ENCODE results near the gene ZDHHC3. TPM values are rescaled to one million over a fixed set of nuclear protein-coding genes. Genes with fewer than 3 reads are reported as not detected.

Gene ZDHHC3
- total RNA-seq, 4 donors from 2014 or later, result 77.2 to 127 (median 111) TPM

DNA sequence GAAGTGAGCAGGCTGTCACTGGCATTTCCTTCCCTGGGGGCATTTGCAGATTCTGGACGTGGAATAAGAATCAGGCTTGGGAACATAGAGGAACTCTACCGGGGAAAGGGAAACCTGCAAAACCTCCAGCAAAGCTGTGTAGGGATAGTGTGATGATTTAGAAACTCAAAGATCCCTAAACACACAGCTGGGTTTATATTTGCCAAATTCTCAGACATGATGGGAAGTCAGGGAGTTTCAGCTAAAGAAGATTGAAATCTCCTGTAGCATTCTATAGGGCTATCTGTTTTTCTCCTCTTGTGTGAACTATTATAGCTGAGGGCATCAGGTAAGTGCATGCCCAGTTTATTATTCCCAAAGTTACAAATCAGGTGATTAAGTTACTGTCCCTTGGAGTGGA lies 40.9 kb upstream of the ZDHHC3 start:
- TF ChIP-seq, protein P1, sequence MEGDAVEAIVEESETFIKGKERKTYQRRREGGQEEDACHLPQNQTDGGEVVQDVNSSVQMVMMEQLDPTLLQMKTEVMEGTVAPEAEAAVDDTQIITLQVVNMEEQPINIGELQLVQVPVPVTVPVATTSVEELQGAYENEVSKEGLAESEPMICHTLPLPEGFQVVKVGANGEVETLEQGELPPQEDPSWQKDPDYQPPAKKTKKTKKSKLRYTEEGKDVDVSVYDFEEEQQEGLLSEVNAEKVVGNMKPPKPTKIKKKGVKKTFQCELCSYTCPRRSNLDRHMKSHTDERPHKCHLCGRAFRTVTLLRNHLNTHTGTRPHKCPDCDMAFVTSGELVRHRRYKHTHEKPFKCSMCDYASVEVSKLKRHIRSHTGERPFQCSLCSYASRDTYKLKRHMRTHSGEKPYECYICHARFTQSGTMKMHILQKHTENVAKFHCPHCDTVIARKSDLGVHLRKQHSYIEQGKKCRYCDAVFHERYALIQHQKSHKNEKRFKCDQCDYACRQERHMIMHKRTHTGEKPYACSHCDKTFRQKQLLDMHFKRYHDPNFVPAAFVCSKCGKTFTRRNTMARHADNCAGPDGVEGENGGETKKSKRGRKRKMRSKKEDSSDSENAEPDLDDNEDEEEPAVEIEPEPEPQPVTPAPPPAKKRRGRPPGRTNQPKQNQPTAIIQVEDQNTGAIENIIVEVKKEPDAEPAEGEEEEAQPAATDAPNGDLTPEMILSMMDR (IDR thresholded peaks at IDR 0.05; ENCODE audit: low read depth), result no peak

- TF ChIP-seq, protein P1 (IDR thresholded peaks at IDR 0.05; ENCODE audit: low read depth), result no peak
These were observed 36.6 kb upstream of the ZDHHC3 start for GRCh38 chr3:45012577-45012976.

- TF ChIP-seq, protein P1 (IDR thresholded peaks at IDR 0.05; ENCODE audit: low read depth), result no peak
These were observed 36.0 kb upstream of the ZDHHC3 start for GRCh38 chr3:45011756-45012508.

DNA sequence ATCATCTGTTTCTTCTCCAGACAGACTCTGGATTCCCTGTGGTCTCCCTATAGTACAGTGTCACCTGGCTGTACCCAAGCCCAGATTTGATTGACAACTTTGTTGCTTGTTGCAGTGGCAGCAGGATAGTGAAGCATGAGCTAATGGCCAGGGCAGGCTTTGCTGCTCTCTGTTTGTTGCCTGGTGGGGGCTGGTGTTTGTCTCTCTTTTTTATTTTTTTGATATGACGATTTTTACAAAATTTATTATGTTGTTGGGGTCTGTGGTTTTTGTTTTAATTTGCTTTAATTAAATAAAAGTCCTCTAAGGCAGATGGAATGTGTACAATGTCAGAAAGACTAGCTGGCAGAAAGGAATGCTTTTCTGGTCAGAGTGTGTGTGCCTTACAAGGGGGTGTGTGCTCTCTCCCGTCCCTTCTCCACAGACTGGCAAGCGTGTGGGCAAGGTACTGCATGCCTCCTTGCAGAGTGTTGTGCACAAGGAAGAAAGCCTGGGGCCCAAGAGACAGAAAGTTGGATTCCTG lies 34.9 kb upstream of the ZDHHC3 start:
- TF ChIP-seq, protein P1 (IDR thresholded peaks at IDR 0.05; ENCODE audit: low read depth), result no peak

DNA sequence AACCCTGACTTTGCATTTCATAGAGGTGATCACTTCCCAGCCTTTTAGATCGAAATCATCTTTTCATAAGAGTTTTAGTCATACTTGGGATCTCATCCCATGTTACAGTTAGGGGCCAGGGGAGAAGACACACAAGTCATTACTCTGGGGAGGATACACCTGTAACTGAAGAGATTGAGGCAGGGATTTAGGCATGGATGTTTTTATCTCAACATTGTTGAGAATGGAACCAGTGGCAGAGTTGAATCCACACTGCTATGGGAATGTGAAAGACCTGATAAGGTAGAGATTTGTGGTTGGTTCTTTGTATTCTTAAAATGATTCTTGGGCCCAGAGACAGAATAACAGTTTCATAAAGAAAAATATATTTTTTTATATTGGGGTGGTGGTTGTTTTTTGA lies 33.9 kb upstream of the ZDHHC3 start:
- TF ChIP-seq, protein P1 (IDR thresholded peaks at IDR 0.05; ENCODE audit: low read depth), result no peak

DNA sequence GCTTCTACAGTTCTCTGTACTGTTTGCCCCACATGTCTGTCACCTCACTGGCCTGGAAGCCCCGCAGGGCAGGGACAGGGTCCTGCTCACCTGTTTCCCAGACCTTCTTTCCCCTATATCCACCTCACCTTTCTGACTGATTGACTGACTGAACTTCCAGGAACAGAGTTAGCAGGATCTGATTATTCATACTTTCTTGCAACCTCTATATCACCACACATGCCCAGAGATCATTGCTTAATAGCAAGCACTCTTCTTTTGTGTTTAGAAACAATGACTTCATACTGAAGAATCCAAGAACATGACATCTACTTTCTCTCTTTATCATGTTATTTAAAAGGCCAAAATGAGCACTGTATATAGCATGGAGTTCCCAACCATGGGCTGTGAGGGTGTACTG lies 32.1 kb upstream of the ZDHHC3 start:
- TF ChIP-seq, protein P1 (IDR thresholded peaks at IDR 0.05; ENCODE audit: low read depth), result no peak

- TF ChIP-seq, protein P1 (IDR thresholded peaks at IDR 0.05; ENCODE audit: low read depth), result no peak
These were observed 31.1 kb upstream of the ZDHHC3 start for GRCh38 chr3:45007091-45007490.

Data from subcutaneous adipose tissue (tissue), 4 donors.